SJSA1 (cell line): ENCODE results near the gene CABLES2. TPM values are rescaled to one million over a fixed set of nuclear protein-coding genes. Genes with fewer than 3 reads are reported as not detected.

Experiments used
- DNase-seq, 2 experiments: peaks; one replicate each; pipeline ENCODE4 v3.0.0-alpha.2; 2015 to 2020; ENCODE audit warnings: low spot score in 2 of 2, low read depth in 1 of 2
- H3K27ac ChIP-seq: fragments of 250-450 bp; sonication (Bioruptor Pico); 2 replicates; pipeline ENCODE4 v1.5.1; 2020; ENCODE audit warnings: mild to moderate bottlenecking, moderate library complexity
- H3K27me3 ChIP-seq: fragments of 250-450 bp; sonication (Bioruptor Pico); replicated peaks from 2 replicates; pipeline ENCODE4 v1.5.1; 2020; ENCODE audit warnings: mild to moderate bottlenecking, moderate library complexity
- H3K36me3 ChIP-seq: fragments of 250-450 bp; sonication (Bioruptor Pico); 2 replicates; pipeline ENCODE4 v1.5.1; 2020; ENCODE audit warnings: mild to moderate bottlenecking
- H3K4me1 ChIP-seq: fragments of 250-450 bp; sonication (Bioruptor Pico); replicated peaks from 2 replicates; pipeline ENCODE4 v1.6.1; 2021; ENCODE audit warnings: mild to moderate bottlenecking
- H3K4me3 ChIP-seq: fragments of 250-450 bp; sonication (Bioruptor Pico); 2 replicates; pipeline ENCODE4 v1.5.1; 2020; ENCODE audit warnings: mild to moderate bottlenecking
- H3K9me3 ChIP-seq: fragments of 250-450 bp; sonication (Bioruptor Pico); replicated peaks from 2 replicates; pipeline ENCODE4 v1.5.1; 2020; ENCODE audit warnings: mild to moderate bottlenecking
- total RNA-seq: library from RNA; depleted of rRNA; stranded (reverse); fragments of >200 nt; shearing (Covaris generic); gene quantifications from 2 replicates; pipeline ENCODE4 v1.2.3, GENCODE V29; 2014

CABLES2 gene
- total RNA-seq, 1 experiment from 2014 or later = 6.9 TPM

GRCh38 chr20:62358171-62359042, 48.7 kb downstream of the CABLES2 start:
- DNase-seq = no peak
- Histone ChIP-seq H3K36me3 (no peaks in the 10 kb centered on the region), H3K9me3 (no peaks in the 10 kb centered on the region), H3K4me1 (peaks cover 68% of the 10 kb centered on the region), H3K27me3 (no peaks in the 10 kb centered on the region), H3K27ac (no peak overlapping the region), H3K4me3 (no peak overlapping the region)

- H3K4me1 ChIP-seq = peaks cover 62% of the 10 kb centered on the region
- DNase-seq = no peak
- H3K27me3 ChIP-seq = no peaks in the 10 kb centered on the region
- no peak overlapping the region for H3K4me3 ChIP-seq
- H3K9me3 ChIP-seq = no peaks in the 10 kb centered on the region
- H3K27ac ChIP-seq = no peak overlapping the region
- H3K36me3 ChIP-seq = no peaks in the 10 kb centered on the region
Observed at GRCh38 chr20:62357681-62358080, 49.4 kb downstream of the CABLES2 start.

DNA sequence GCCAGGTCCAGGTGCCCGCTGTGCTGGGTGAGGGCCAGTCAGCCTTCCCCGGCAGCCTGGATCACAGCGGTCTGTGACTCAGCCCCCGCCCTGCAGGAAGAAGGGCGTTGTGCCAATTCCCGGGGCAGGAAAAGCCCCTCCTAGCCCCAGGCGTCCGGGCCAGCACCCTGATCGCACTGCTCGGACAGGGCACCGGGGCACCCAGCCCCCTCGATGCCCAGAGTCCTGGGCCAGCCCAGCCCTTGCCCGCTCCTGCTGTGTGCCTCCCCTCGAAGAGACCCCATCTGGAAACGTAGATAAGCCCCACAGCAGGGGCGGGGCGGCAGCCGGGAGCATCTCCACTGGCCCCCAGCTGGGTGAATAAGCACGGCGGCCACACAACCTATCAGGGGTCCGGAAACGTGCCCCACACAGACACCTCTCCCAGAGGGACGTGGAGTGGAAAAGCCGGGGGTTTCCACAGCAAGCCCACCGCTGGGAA, 49.9 kb downstream of the CABLES2 start:
- Histone ChIP-seq H3K27ac (no peak overlapping the region), H3K4me3 (no peak overlapping the region), H3K9me3 (no peaks in the 10 kb centered on the region), H3K36me3 (no peaks in the 10 kb centered on the region), H3K27me3 (no peaks in the 10 kb centered on the region), H3K4me1 (peaks cover 62% of the 10 kb centered on the region)
- DNase-seq = peak in 1 of 2 experiments; percentile 41

GRCh38 chr20:62356589-62357186, 50.4 kb downstream of the CABLES2 start:
- Histone ChIP-seq H3K9me3 (no peaks in the 10 kb centered on the region), H3K36me3 (no peaks in the 10 kb centered on the region), H3K4me1 (peaks cover 59% of the 10 kb centered on the region), H3K27ac (no peak overlapping the region), H3K4me3 (no peak overlapping the region), H3K27me3 (no peaks in the 10 kb centered on the region)
- no peak for DNase-seq

DNA sequence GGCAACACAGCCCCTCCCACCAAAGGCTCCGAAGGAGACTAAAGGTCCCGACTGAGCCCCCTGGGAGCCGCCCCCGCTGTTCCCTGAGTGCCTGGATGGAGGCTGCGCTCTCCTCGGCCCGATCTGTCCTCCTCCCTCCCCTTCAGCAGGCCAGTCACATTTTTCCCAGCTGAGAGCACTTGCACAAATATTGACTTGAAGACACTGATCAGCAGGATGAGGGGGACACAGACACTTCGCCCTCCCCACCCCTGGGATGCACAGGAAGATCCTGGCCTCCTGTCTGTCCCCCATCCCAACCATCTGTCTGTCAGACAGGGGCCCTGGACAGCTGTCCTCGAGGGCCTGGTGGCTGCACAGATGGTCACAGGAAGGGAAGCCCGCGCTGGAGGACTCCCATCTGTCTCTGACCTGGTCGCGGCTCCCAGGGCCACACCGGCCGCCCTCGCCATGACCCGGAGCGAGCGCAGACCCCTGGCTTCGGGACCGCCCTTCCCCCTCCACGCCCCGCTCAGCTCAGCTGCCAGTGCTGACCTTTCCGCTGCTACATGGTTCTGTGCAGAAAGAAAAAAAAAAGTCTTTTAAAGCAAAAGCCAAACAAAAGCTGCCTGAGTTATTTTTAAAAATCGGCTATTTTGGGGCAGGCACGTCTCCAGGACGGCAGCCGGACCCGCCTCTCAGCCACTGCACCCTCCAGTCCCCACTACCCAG, 51.1 kb downstream of the CABLES2 start:
- no peak for DNase-seq
- Histone ChIP-seq H3K4me1 (peaks cover 52% of the 10 kb centered on the region), H3K27ac (no peak overlapping the region), H3K27me3 (no peaks in the 10 kb centered on the region), H3K4me3 (no peak overlapping the region), H3K36me3 (no peaks in the 10 kb centered on the region), H3K9me3 (no peaks in the 10 kb centered on the region)

DNA sequence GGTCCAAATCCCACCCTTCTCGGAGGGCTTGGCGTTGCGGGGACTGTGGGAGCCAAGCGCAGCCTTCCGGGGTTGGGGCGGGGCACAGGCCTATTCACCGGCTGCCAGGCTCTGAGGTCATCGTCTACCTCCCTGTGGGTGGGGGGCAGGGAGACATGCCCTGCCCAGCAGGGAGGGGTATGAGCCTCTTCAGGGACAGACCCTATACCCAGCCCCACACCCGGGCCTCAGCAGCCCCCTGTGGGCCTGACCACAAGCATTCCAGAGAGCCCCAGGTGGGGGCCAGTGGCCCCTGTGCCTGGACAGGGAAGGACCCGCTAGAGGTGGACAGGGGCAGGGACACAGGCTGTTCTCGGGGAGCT, 51.6 kb downstream of the CABLES2 start:
- no peak overlapping the region for H3K27ac ChIP-seq
- H3K27me3 ChIP-seq = no peaks in the 10 kb centered on the region
- no peaks in the 10 kb centered on the region for H3K36me3 ChIP-seq
- DNase-seq = no peak
- no peak overlapping the region for H3K4me3 ChIP-seq
- peaks cover 48% of the 10 kb centered on the region for H3K4me1 ChIP-seq
- H3K9me3 ChIP-seq = no peaks in the 10 kb centered on the region

DNA sequence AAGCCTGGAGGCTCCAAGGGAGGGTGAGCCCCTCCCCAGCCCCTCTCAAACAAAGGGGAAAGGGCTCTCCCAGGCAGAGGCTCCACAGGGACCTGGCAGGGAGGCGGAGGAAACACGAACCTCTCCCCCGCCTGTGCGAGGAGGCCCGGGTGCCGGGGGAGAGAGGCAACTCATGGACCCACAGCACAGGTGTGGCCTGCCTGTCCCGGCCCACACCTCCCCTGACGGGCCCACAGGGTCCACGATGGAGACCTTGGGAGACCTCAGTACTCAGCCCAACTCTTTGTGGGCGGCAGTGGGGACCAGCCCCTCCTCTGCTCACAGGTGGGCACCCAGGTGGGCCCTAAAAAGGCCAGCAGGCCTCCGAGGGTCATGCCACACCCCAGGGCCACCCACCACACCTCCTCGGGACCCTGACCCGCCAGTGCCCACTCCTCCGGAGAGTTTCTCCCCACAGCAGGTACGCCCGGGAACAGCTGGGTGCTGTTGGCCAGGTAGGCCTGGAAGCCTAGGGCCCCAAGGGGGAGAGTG, 52.2 kb downstream of the CABLES2 start:
- H3K4me1 ChIP-seq = peaks cover 48% of the 10 kb centered on the region
- H3K4me3 ChIP-seq = no peak overlapping the region
- H3K36me3 ChIP-seq = no peaks in the 10 kb centered on the region
- H3K27ac ChIP-seq = no peak overlapping the region
- H3K9me3 ChIP-seq = no peaks in the 10 kb centered on the region
- no peak for DNase-seq
- H3K27me3 ChIP-seq = no peaks in the 10 kb centered on the region

DNA sequence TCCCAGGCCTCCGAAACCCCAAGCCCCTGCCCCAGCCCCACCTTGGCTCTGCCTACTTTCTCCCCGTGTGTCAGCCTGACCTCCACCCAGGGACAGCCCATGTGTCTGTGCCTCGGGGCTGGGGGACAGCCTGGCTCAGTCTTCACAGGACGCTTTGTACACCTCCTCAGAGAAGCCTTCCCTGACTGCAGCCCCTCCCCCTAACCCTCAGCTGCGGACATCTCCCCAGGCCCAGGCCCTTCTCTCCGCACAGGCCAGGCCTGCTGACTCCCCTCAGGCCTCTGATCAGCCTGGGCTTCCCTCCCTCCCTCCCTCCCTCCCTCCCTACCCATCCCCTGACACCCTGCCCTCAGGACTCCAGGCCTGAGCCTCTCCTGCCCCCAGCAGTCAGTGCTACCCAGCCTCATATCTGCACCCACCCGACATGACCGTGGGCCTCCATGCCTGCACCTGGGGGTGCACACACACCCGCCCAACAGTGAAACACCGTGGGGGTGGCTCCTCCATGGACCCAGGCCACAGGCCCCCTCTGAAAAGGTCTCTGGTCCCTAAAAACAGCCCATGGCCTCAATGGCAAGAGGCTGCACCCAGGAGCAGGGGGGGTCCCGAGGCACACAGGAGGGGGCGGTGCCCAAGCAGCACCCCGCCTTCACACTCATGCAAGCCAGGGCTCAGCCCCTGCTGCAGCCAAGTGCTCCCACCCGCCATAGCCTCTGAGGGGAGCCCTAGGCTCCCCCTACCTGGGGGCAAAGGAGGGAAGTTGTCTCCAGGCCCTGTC, 52.9 kb downstream of the CABLES2 start:
- no peaks in the 10 kb centered on the region for H3K27me3 ChIP-seq
- no peaks in the 10 kb centered on the region for H3K9me3 ChIP-seq
- no peak overlapping the region for H3K27ac ChIP-seq
- DNase-seq = no peak
- H3K4me3 ChIP-seq = no peak overlapping the region
- H3K36me3 ChIP-seq = no peaks in the 10 kb centered on the region
- H3K4me1 ChIP-seq = peaks cover 41% of the 10 kb centered on the region

GRCh38 chr20:62353289-62354030, 53.6 kb downstream of the CABLES2 start:
- Histone ChIP-seq H3K9me3 (0 out of 2 replicates have a peak, but pooled peaks cover 2% of the 10 kb centered on the region), H3K27ac (no peak overlapping the region), H3K36me3 (no peaks in the 10 kb centered on the region), H3K4me1 (peaks cover 34% of the 10 kb centered on the region), H3K4me3 (no peak overlapping the region), H3K27me3 (no peaks in the 10 kb centered on the region)
- DNase-seq = no peak

DNA sequence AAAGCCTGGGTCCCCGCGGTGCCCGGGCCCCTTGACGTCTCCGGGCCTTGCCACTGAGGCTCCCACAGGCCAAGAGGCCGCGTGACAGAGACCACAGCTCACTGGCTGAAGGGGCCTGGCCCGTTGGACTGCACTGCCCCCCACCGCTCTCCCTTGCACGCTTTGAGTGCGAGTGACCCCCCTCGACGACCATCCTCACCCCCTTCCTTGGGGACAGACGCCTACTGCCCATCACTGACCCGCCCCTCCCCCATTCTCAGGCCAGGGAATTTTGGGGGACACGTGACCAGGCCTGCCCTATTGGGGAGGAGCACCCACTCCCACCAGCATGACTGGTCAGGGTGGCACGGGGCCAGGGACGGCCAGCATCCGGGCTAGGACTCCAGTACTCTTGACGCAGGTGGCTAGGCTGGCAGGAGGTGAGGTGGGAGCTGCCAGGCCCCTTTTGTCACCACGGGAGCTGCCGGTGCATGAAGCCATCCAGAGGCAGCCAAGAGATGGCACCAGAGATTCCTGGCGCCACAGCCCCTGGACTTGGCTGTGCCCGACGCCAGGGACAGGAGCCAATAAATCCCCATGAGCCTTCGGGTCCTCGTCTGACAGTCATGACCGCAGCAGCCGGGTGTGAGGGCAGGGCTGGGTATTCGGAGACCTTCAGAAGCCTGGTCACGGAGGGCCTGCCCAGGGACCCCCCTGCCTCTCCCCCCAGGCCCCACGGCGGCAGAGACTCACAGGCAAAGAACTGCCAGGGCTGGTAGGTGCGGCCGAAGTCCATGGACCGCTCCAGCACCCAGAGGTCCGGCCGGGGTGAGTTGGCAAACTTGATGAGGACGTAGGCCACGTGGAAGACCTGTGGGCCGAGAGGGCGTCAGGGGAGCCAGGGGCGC, 54.4 kb downstream of the CABLES2 start:
- H3K4me1 ChIP-seq = peaks cover 26% of the 10 kb centered on the region
- H3K9me3 ChIP-seq = 0 out of 2 replicates have a peak, but pooled peaks cover 2% of the 10 kb centered on the region
- no peaks in the 10 kb centered on the region for H3K27me3 ChIP-seq
- H3K4me3 ChIP-seq = no peak overlapping the region
- H3K36me3 ChIP-seq = no peaks in the 10 kb centered on the region
- DNase-seq = no peak
- H3K27ac ChIP-seq = no peak overlapping the region

- Histone ChIP-seq H3K27ac (no peak overlapping the region), H3K36me3 (no peaks in the 10 kb centered on the region), H3K9me3 (0 out of 2 replicates have a peak, but pooled peaks cover 2% of the 10 kb centered on the region)
Observed at GRCh38 chr20:62351469-62352401, 55.4 kb downstream of the CABLES2 start.

More at GRCh38 chr20:62351469-62352401, 55.4 kb downstream of the CABLES2 start:
- Histone ChIP-seq H3K4me3 (no peak overlapping the region), H3K4me1 (peaks cover 17% of the 10 kb centered on the region), H3K27me3 (no peaks in the 10 kb centered on the region)
- DNase-seq = no peak
